HG02642 (cell line): ENCODE results near the gene ZNF469.
"Not testable (repeated sequence)": the region's sequence is repeated elsewhere in the genome, so short reads cannot be mapped to it uniquely, and the experiment has no call there.

Experiments used
- ATAC-seq: cut with Tn5 transposase; IDR thresholded peaks from one replicate; pipeline ENCODE4 v1.9.1; 2021; ENCODE audit warnings: mild to moderate bottlenecking; ENCODE audit not compliant: unreplicated experiment, poor library complexity

Gene ZNF469

GRCh38 chr16:88405216-88406060 is 22.7 kb downstream of the ZNF469 start:
- ATAC-seq: no peak

GRCh38 chr16:88406096-88407041 is 23.6 kb downstream of the ZNF469 start:
- ATAC-seq: no peak

- ATAC-seq: no peak
These were observed 24.3 kb downstream of the ZNF469 start for GRCh38 chr16:88407042-88407420.

GRCh38 chr16:88407807-88408206 is 25.0 kb downstream of the ZNF469 start:
- ATAC-seq: no peak

DNA sequence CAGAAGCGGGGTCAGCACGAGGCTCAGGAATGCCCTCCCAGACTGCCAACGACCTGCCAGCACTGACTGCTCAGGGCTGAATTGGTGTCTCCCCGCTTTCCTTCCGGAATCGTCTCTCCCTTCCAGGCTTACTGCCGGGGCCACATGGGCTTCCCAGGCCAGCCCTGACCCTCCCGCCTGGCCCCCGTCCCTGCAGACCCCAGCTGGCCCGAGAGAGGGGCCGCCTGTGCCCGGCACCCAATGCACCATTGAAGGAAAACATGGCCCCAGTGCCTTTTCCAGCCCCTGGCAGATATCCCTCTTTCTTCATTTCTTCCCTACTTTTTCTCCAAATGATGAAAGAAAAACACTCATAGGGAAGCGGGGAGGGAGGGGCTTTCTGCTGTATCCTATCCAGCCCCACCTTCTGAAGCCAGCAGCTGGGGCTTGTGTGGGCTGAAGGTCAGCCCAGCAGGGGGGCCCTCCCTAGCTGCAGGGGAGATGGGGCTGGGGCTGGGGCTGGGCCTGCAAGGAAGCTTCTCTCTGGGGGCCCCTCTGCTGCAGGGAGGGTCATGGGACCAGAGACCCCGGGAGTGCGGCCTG is 25.9 kb downstream of the ZNF469 start:
- ATAC-seq: no peak

DNA sequence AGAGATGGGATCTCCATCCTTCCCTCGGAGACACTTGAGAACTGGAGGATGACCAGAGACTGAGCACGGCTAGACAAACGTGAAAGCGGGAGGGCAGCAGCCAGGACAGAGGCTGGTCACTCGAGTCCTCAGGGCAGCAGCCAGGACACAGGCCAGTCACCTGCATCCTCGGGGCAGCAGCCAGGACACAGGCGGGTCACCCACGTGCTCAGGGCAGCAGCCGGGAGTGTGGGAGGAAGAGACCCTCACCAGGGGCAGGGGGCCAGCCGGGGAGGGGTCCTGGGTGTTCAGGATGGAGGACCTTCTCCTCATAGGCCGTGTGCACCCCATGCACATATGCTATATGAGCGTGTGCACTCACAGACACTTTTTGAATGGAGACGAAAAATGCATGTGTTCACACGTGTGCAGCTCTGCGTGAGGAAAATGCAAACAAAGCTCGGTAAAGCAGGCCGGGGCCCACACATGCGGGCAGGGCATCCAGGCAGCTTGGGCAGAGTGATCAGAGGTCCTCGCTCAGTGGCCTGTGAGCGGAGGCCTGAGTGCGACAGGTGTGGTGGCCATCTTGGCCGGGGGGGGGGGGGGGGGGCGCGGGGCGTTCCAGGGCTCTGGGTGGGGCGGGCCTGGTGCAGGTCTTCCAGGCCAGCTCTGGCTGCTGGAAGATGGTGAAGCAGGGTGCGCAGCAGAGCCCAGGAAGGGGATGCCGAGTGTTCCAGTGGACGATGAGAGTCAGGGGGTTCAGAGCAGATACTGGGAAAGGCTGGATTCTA is 26.7 kb downstream of the ZNF469 start:
- ATAC-seq: no peak

DNA sequence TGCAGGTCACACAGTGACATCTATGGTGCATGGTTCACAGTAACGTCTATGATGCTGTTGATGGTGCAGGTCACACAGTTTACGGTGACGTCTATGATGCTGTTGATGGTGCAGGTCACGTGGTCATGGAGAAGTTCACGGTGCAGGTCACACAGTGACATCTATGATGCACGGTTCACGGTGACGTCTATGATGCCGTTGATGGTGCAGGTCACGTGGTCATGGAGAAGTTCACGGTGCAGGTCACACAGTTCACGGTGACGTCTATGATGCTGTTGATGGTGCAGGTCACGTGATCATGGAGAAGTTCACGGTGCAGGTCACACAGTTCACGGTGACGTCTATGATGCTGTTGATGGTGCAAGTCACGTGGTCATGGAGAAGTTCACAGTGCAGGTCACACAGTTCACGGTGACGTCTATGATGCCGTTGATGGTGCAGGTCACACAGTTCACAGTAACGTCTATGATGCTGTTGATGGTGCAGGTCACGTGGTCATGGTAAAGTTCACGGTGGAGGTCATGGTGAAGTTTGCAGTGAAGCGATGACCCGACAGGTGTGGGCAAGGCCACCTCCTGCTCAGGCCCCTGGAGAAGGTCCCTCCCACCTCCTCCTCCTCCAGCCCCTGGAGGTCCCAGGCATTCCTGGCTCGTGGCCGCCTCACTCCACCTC is 27.7 kb downstream of the ZNF469 start:
- ATAC-seq: not testable (repeated sequence)

GRCh38 chr16:88411951-88412576 is 29.3 kb downstream of the ZNF469 start:
- ATAC-seq: no peak

DNA sequence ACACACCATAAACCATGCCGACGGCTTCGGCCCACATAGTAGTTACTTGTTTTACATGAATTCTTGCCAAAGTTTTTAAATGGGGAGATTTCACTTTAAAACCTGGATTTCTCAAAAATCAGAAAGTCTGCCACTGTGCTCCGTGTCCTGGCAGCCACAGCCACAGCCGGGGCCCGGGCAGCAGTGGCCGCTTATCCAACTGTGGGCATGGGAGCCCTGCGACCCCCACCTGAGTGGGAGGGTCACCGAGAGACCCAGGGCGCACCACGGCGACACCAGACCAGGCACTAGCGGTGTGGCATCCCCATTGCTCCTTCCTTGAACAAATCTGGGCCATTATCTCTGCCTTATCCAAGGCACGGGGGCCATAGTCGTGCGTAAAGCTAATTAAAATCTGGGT is 30.0 kb downstream of the ZNF469 start:
- no peak for ATAC-seq

- ATAC-seq: no peak
These were observed 30.5 kb downstream of the ZNF469 start for GRCh38 chr16:88413231-88413630.

GRCh38 chr16:88413631-88414030 is 30.9 kb downstream of the ZNF469 start:
- no peak for ATAC-seq

- ATAC-seq: no peak
These were observed 32.0 kb downstream of the ZNF469 start for GRCh38 chr16:88414521-88415380.

- no peak for ATAC-seq
These were observed 32.6 kb downstream of the ZNF469 start for GRCh38 chr16:88415381-88415705.

- no peak for ATAC-seq
These were observed 33.1 kb downstream of the ZNF469 start for GRCh38 chr16:88415713-88416323.

- ATAC-seq: no peak
These were observed 33.9 kb downstream of the ZNF469 start for GRCh38 chr16:88416686-88417085.

DNA sequence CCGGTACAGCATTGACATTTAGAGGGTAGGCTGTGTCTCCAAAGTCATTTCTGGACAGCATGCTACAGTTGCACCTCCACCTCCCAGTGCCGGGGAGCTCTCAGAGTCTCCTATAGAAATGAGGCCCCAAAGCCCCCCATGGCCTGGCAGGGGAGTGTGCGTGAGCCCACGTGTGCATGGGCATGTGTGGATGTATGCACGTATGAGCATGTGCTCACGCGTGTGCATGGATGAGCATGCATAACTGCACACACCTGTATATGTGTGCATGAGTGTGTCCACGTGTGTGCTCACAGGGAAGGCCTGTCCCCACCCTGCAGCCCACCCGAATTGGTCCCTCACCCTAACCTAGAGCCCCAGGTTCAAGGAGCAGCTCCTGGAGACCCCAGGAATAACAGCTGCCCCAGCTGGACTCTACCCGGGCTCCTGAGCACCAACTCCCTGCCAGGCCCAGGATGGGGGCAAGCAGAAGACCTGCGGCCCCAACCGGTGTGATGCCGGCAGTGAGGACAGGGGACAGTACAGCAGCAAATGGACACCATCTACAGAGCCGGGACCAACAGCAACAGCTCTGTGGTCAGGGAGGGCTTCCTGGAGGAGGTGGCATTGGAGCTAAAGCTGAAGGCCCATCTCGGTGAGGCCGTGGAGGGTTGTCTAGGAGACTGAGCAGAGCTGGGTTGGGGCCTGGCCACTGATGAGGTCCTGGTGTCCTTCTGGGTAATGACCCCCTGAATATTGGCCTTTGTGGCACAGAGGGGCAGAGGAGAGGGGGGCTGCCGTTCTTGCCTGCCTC is 35.1 kb downstream of the ZNF469 start:
- ATAC-seq: no peak

- no peak for ATAC-seq
These were observed 36.1 kb downstream of the ZNF469 start for GRCh38 chr16:88418869-88419268.
